SU-DHL-6 (cell line): ENCODE measurements around the gene PPP1R9B.

Experiments used
- H2AFZ ChIP-seq: fragments of 200-600 bp; sonication (generic); 2 replicates; pipeline ENCODE4 v1.6.1; 2014; ENCODE audit warnings: low read depth, mild to moderate bottlenecking, moderate library complexity, mixed read lengths, antibody characterized with exemption, low read length; ENCODE audit not compliant: severe bottlenecking
- H3F3A ChIP-seq: fragments of 200-600 bp; shearing (Covaris generic); 2 replicates; pipeline ENCODE4 v1.6.0; 2016; ENCODE audit warnings: antibody characterized with exemption, mild to moderate bottlenecking; ENCODE audit not compliant: insufficient read depth
- H3K27ac ChIP-seq: fragments of 200-600 bp; sonication (generic); 2 replicates; pipeline ENCODE4 v1.5.1; 2016; ENCODE audit warnings: low read depth, mild to moderate bottlenecking, low read length, moderate library complexity, mixed read lengths
- H3K27me3 ChIP-seq: fragments of 200-600 bp; sonication (generic), shearing (Covaris generic); 2 replicates; pipeline ENCODE4 v1.6.0; 2014; ENCODE audit warnings: mild to moderate bottlenecking, low read length
- H3K36me3 ChIP-seq: fragments of 200-600 bp; sonication (generic); 2 replicates; pipeline ENCODE4 v1.6.1; 2014; ENCODE audit warnings: mild to moderate bottlenecking, low read length, mixed read lengths
- H3K4me2 ChIP-seq: fragments of 300-600, 200-600 bp; shearing (Covaris generic), sonication (generic); 2 replicates; pipeline ENCODE4 v1.6.0; 2014; ENCODE audit warnings: low read length, low read depth, mild to moderate bottlenecking; ENCODE audit not compliant: poor library complexity, severe bottlenecking
- H3K4me3 ChIP-seq: fragments of 200-600 bp; sonication (generic); 2 replicates; pipeline ENCODE4 v1.5.1; 2014; ENCODE audit warnings: antibody characterized with exemption, low read length, mild to moderate bottlenecking, mixed read lengths; ENCODE audit not compliant: insufficient read depth, poor library complexity, severe bottlenecking
- H3K79me2 ChIP-seq: fragments of 200-600 bp; sonication (generic); 2 replicates; pipeline ENCODE4 v1.6.1; 2014; ENCODE audit warnings: mild to moderate bottlenecking, low read length, moderate library complexity; ENCODE audit not compliant: insufficient read depth
- H3K9ac ChIP-seq: fragments of 200-600 bp; sonication (generic); 2 replicates; pipeline ENCODE4 v1.7.0; 2014; ENCODE audit warnings: mild to moderate bottlenecking, low read length
- H3K9me2 ChIP-seq: fragments of 200-600 bp; sonication (generic); replicated peaks from 2 replicates; pipeline ENCODE4 v1.6.1; 2014; ENCODE audit warnings: low read length; ENCODE audit not compliant: insufficient read depth
- H3K9me3 ChIP-seq: fragments of 200-600 bp; sonication (generic); 2 replicates; pipeline ENCODE4 v1.6.1; 2014; ENCODE audit warnings: low read length, mixed read lengths; ENCODE audit not compliant: insufficient read depth
- H4K20me1 ChIP-seq: fragments of 200-600 bp; sonication (generic); 2 replicates; pipeline ENCODE4 v1.6.1; 2014; ENCODE audit warnings: low read depth, mild to moderate bottlenecking, antibody characterized with exemption, low read length, moderate library complexity, mixed read lengths
- EZH2phosphoT487 ChIP-seq: fragments of 200-600 bp; sonication (generic), shearing (Covaris generic); conservative IDR thresholded peaks from 2 replicates; pipeline ENCODE4 v1.6.1; 2018; ENCODE audit warnings: mild to moderate bottlenecking, antibody characterized with exemption, low read length, moderate library complexity, mixed read lengths
- TF ChIP-seq, protein P1 (sequence below): fragments of 200-600 bp; sonication (generic); IDR thresholded peaks from one replicate; pipeline ENCODE4 v1.5.1; 2017; ENCODE audit warnings: antibody characterized with exemption, mild to moderate bottlenecking, low read length, moderate library complexity; ENCODE audit not compliant: insufficient read depth, poor library complexity, severe bottlenecking

Gene PPP1R9B

DNA sequence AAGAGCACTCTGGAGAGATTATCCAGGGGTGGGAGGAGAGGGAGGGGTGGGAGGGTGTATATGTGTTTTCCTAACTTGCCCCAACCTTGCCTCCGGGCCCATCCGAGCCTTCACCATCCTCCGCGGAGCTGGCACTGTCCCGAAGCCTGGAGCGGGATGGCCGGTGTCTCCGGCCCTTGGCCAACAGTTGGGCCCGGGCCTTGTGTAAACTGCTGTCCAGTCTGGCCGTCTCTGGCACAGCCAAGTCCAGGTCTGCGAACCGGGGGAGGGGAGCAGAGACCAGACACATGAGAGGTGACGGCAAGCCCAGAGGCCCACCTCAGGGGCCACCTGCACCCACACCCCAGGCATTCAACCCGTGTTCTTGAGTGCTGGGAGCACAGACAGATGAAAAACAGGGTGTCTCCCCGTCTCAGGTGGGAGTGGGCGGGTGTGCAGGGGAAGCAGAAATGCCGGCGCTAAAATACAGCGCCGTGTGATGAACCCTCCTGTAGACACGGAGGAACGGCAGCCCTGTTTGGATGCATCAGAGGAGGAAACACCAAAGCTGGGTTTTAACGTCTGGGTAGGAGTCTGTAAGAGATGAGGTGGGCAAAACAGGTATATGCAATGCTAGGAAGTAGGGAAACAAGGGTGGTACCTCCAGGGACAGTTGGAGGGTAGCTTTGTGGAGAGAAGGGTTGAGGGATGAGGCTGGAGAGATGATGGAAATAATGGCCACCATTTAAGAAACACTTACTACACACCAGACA is 32.2 kb downstream of the PPP1R9B start:
- Histone ChIP-seq H3K9me3 (no peaks in the 10 kb centered on the region), H3K27ac (no peak overlapping the region), H3K9ac (no peak overlapping the region), H3K9me2 (no peaks in the 10 kb centered on the region), H3K79me2 (no peaks in the 10 kb centered on the region), H3F3A (no peaks in the 10 kb centered on the region), H3K36me3 (no peaks in the 10 kb centered on the region), H3K4me2 (no peak overlapping the region), H3K4me3 (no peak overlapping the region), H2AFZ (no peak overlapping the region), H4K20me1 (no peaks in the 10 kb centered on the region), H3K27me3 (no peaks in the 10 kb centered on the region)
- TF ChIP-seq EZH2phosphoT487 = no peak
- TF ChIP-seq, protein P1, sequence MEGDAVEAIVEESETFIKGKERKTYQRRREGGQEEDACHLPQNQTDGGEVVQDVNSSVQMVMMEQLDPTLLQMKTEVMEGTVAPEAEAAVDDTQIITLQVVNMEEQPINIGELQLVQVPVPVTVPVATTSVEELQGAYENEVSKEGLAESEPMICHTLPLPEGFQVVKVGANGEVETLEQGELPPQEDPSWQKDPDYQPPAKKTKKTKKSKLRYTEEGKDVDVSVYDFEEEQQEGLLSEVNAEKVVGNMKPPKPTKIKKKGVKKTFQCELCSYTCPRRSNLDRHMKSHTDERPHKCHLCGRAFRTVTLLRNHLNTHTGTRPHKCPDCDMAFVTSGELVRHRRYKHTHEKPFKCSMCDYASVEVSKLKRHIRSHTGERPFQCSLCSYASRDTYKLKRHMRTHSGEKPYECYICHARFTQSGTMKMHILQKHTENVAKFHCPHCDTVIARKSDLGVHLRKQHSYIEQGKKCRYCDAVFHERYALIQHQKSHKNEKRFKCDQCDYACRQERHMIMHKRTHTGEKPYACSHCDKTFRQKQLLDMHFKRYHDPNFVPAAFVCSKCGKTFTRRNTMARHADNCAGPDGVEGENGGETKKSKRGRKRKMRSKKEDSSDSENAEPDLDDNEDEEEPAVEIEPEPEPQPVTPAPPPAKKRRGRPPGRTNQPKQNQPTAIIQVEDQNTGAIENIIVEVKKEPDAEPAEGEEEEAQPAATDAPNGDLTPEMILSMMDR = no peak

DNA sequence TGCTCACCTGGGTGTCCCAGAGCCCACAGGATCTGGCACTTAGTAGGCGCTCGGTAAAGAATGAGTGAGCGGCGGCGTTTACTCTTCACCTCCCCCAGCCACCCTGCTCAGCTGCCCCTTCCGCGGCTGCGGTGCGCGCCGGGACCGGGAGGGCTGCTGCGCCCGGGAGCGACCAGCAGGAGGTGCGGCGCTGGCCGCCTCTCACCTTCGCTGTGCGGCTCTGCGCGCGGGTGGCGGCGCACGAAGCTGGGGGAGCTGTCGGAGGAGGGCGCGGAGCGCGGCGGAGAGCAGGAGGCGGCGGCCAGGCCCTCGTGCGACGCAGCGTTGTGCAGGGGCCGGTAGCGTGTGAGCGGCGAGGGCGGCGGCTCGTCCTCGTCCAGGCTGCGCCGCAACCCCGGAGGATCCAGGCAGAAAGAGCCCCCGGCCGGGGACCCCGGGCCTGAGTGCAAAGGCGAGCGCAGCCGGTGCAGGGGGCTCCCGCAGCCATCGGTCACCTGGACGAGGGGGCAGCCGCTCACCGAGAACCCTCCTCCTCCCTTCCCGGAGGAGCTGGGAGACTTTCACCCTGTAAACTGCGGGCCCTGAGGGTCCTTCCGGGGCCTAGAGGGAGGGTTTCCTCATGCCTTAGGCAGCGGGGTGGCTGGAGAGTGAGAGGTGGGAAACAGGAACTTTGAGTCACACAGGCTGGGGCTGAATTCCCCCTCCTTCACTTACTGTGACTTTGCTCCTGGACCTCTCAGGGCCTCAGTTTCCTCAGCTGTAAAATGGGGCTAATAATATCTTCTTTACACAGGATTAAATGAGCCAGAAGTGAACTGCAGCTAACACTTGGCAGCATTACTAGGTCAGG is 33.0 kb downstream of the PPP1R9B start:
- H3K4me3 ChIP-seq = no peak overlapping the region
- no peaks in the 10 kb centered on the region for H3K36me3 ChIP-seq
- H3K4me2 ChIP-seq = no peak overlapping the region
- H3K9me3 ChIP-seq = no peaks in the 10 kb centered on the region
- H3K79me2 ChIP-seq = no peaks in the 10 kb centered on the region
- H4K20me1 ChIP-seq = no peaks in the 10 kb centered on the region
- no peak overlapping the region for H3K9ac ChIP-seq
- no peaks in the 10 kb centered on the region for H3F3A ChIP-seq
- no peak overlapping the region for H2AFZ ChIP-seq
- no peak for TF ChIP-seq EZH2phosphoT487
- TF ChIP-seq, protein P1 = no peak
- no peak overlapping the region for H3K27ac ChIP-seq
- H3K9me2 ChIP-seq = no peaks in the 10 kb centered on the region
- H3K27me3 ChIP-seq = no peaks in the 10 kb centered on the region

DNA sequence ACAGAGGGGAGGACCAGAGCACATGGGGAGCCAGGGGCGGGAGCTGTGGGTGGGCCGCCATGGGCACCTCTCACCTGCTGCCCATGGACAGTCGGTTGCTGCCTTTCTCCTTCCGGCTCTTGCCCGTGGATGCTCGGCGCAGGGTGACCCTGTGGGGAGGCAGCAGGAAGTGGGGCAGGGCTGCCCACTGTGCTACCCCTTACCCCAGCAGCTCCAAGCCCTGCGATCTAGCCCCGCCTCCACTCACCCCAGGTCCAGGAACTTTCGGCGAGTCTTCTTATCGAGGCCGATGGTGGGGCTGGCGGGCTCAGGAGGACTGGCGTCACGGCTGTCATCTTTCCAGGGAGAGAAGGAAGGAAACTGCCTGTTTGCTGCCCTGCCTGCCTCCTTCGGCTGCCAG is 34.7 kb downstream of the PPP1R9B start:
- no peaks in the 10 kb centered on the region for H3K9me3 ChIP-seq
- H3K27ac ChIP-seq = no peak overlapping the region
- no peak overlapping the region for H2AFZ ChIP-seq
- TF ChIP-seq, protein P1 = no peak
- no peak for TF ChIP-seq EZH2phosphoT487
- no peaks in the 10 kb centered on the region for H3K9me2 ChIP-seq
- H3K9ac ChIP-seq = no peak overlapping the region
- H3K4me2 ChIP-seq = no peak overlapping the region
- no peaks in the 10 kb centered on the region for H3K79me2 ChIP-seq
- no peaks in the 10 kb centered on the region for H3F3A ChIP-seq
- no peaks in the 10 kb centered on the region for H4K20me1 ChIP-seq
- H3K27me3 ChIP-seq = no peaks in the 10 kb centered on the region
- no peak overlapping the region for H3K4me3 ChIP-seq
- no peaks in the 10 kb centered on the region for H3K36me3 ChIP-seq
